GM06990 (cell line): ENCODE measurements around the gene SPATA18.

Experiments
- DNase-seq: peaks from one replicate; pipeline ENCODE4 v3.0.0-alpha.2; 2011; ENCODE audit not compliant: insufficient read length; ENCODE audit errors: extremely low read depth
- H3K27me3 ChIP-seq: replicated peaks from 2 replicates; pipeline ENCODE4 v1.6.0; 2011; ENCODE audit warnings: low read length; ENCODE audit not compliant: control insufficient read depth, insufficient read depth
- H3K36me3 ChIP-seq: 2 replicates; pipeline ENCODE4 v1.5.1; 2011; ENCODE audit warnings: low read length; ENCODE audit not compliant: control insufficient read depth, insufficient read depth
- H3K4me3 ChIP-seq: replicated peaks from 2 replicates; pipeline ENCODE4 v1.5.1; 2011; ENCODE audit warnings: low read depth, mild to moderate bottlenecking, control low read depth, low read length
- TF ChIP-seq, protein P1 (sequence below): IDR thresholded peaks from 2 replicates; pipeline ENCODE4 v1.5.1; 2011; ENCODE audit warnings: low read length, control low read depth, mild to moderate bottlenecking, inconsistent platforms; ENCODE audit not compliant: insufficient read depth, poor library complexity, severe bottlenecking

The SPATA18 gene, protein sequence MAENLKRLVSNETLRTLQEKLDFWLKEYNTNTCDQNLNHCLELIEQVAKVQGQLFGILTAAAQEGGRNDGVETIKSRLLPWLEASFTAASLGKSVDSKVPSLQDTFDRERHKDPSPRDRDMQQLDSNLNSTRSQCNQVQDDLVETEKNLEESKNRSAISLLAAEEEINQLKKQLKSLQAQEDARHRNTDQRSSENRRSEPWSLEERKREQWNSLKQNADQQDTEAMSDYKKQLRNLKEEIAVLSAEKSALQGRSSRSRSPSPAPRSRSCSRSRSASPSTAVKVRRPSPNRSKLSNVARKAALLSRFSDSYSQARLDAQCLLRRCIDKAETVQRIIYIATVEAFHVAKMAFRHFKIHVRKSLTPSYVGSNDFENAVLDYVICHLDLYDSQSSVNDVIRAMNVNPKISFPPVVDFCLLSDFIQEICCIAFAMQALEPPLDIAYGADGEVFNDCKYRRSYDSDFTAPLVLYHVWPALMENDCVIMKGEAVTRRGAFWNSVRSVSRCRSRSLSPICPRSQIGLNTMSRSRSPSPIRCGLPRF

DNA sequence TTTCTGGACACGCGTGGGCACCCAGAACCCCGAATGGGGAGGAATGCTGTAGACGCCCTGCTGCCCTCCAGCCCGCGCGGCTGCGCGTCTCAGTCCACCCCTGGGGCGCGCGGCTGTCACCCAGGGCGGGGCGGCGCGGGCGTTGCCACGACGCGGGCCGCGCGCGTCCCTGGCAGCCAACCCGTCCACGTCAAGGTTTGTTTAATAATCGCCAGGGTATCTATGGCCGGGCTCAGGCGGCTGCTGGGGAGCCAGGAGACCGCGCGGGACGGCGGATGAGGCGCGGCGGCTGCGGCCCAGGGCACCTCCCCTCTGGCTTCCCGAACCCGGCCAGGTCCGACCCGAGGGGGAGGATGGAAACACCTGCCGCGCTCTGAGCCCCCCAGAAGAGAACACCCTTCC lies at the start of gene SPATA18:
SPATA18 (plus strand) TSS at position 92 of the 402 bp plus-strand sequence. CDS start 401 bp downstream, outside the sequence.
- TF ChIP-seq, protein P1, sequence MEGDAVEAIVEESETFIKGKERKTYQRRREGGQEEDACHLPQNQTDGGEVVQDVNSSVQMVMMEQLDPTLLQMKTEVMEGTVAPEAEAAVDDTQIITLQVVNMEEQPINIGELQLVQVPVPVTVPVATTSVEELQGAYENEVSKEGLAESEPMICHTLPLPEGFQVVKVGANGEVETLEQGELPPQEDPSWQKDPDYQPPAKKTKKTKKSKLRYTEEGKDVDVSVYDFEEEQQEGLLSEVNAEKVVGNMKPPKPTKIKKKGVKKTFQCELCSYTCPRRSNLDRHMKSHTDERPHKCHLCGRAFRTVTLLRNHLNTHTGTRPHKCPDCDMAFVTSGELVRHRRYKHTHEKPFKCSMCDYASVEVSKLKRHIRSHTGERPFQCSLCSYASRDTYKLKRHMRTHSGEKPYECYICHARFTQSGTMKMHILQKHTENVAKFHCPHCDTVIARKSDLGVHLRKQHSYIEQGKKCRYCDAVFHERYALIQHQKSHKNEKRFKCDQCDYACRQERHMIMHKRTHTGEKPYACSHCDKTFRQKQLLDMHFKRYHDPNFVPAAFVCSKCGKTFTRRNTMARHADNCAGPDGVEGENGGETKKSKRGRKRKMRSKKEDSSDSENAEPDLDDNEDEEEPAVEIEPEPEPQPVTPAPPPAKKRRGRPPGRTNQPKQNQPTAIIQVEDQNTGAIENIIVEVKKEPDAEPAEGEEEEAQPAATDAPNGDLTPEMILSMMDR, result no peak
- Histone ChIP-seq H3K27me3 (no peaks in the 10 kb centered on the region), H3K4me3 (peak within 1 kb of the TSS; percentile 77), H3K36me3 (no peaks in the 10 kb centered on the region)
- peak; percentile 45 for DNase-seq

DNA sequence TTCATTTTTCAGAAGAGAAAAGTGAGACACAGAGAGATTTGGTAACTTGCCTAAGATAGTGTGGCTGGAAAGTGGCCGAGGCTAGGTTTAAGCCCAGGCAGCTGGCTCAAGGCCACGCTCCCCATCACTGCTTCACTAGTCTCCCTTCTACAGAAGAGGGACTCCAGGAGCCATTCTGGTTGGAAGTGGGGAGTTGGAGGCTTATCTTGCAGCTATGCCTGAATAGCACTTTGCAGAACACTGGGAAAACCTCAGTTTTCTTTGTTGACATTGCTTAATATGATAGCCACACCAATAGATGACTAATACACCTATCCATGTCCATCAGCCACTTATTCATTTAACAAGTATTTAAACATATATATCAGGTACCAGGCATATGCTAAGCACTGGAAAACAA lies 49.5 kb upstream of the SPATA18 start:
- Histone ChIP-seq H3K36me3 (no peaks in the 10 kb centered on the region), H3K4me3 (no peak overlapping the region), H3K27me3 (no peaks in the 10 kb centered on the region)
- DNase-seq, result no peak
- TF ChIP-seq, protein P1, result no peak

DNA sequence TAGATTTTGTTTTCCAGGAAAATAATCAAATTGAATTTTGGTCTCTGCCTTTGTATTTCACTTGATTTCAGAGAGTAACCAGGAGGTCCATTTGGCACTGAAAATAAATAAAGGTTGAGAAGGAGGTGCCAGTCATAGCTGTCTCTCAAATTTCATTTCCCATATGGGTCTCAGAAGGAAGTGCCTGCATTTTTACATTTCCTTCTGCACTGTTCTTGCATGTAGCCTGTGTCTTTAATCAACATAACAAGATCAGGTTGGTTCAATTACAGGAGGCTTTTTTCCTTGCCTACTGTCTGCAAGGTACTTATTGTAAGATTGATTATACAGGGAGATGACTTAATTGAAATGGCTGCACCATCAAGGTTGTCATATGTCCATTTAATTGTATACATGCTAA lies 46.7 kb upstream of the SPATA18 start:
- H3K27me3 ChIP-seq, result no peaks in the 10 kb centered on the region
- H3K36me3 ChIP-seq, result no peaks in the 10 kb centered on the region
- TF ChIP-seq, protein P1, result no peak
- DNase-seq, result no peak
- no peak overlapping the region for H3K4me3 ChIP-seq

DNA sequence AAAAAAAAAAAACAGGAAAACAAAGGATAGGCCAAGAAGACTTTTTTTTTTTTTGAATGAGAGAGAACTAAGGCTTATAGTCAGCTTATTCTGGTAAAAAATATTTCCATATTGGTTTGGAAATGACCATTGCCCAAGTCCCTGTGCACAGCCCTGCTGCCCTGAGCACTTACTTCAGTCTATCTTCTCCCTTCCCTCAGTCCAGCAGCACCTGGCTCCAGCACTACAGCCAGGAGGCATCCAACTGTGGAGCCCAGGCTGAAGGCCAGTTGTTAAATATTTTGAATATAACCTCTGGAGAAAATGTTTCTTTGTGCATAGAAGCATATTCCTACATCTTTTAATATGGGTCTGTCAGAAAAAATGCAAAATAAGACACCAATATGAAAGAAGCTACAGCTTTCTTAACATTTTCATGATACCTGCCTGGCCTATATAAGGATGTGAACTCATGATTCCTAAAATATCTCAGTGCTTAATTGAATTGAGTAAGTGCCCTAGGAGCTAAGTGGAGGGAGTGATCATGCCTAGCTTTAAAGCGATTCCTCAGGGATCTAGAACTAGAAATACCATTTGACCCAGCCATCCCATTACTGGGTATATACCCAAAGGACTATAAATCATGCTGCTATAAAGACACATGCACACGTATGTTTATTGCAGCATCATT lies 45.4 kb upstream of the SPATA18 start:
- no peak for DNase-seq
- no peak overlapping the region for H3K4me3 ChIP-seq
- no peaks in the 10 kb centered on the region for H3K27me3 ChIP-seq
- TF ChIP-seq, protein P1, result no peak
- H3K36me3 ChIP-seq, result no peaks in the 10 kb centered on the region

DNA sequence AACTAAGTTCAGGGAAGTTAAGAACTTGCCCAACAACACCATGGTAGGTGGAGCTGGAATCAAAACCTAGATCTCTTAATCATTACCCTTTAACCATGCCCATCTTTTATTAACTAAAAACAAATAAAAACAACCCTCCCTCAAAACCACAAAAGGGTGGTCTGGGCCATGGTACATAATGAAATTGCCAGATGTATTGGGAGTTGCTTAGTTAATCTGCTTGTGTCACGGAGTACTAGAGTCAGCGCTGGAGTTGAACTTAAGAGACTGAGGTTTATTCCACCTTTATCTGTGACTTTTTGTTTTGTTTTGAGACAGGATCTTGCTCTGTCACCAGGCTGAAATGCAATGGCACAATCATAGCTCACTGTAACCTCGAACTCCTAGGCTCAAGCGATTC lies 44.2 kb upstream of the SPATA18 start:
- TF ChIP-seq, protein P1, result no peak
- no peak for DNase-seq
- Histone ChIP-seq H3K4me3 (no peak overlapping the region), H3K27me3 (no peaks in the 10 kb centered on the region), H3K36me3 (no peaks in the 10 kb centered on the region)
